Lower leg skin (tissue), 4 donors: ENCODE data around the gene AK2. TPM values are rescaled to one million over a fixed set of nuclear protein-coding genes. Genes with fewer than 3 reads are reported as not detected.

ENCODE experiments used
- DNase-seq, 2 donors: peaks; one replicate each; pipeline ENCODE4 v3.0.0-alpha.2; 2019; ENCODE audit warnings: low spot score in 2 of 2
- H3K4me3 ChIP-seq: fragments of 200-600 bp; sonication (generic); 2 replicates; pipeline ENCODE4 v1.5.1; 2017; ENCODE audit warnings: mild to moderate bottlenecking, low read depth; ENCODE audit not compliant: poor library complexity, severe bottlenecking
- CTCF ChIP-seq, 3 donors: fragments of 450-650 bp; IDR thresholded peaks; one replicate each; pipeline ENCODE4 v1.5.1; 2016; ENCODE audit warnings: antibody characterized with exemption in 3 of 3, mild to moderate bottlenecking in 3 of 3, moderate library complexity in 2 of 3
- POLR2A ChIP-seq, 2 donors: fragments of 450-650 bp; IDR thresholded peaks; one replicate each; pipeline ENCODE4 v1.6.1; 2016 to 2017; ENCODE audit warnings: antibody characterized with exemption in 2 of 2, mild to moderate bottlenecking in 1 of 2, moderate library complexity in 1 of 2
- WGBS, 2 donors: methylation state at CpG; one replicate each; pipeline ENCODE4 v1.1.5; 2018; 5-methylcytosine and 5-hydroxymethylcytosine counted together
- intact Hi-C: fragments of 100-400 bp; cut with DNase I; formaldehyde crosslinking; loops from one replicate; pipeline ENCODE4 v1.15.0; 2023; ENCODE audit warnings: low total_unique reads
- total RNA-seq, 4 donors: library from RNA; depleted of rRNA; stranded (reverse); fragments of >200 nt; gene quantifications; one replicate each; pipeline ENCODE4 v1.1.0, GENCODE V29; 2016

Gene AK2
- total RNA-seq, 4 donors from 2014 or later = 90.0 to 247 (median 144) TPM

- H3K4me3 ChIP-seq = no peak overlapping the region
- DNase-seq = peak; percentile 83 to 92
- no peak for TF ChIP-seq CTCF (IDR thresholded peaks at IDR 0.05)
- no peak for TF ChIP-seq POLR2A (IDR thresholded peaks at IDR 0.05)
- WGBS, 2 donors = 23 to 31% methylated on average over 6 of the region's 6 CpGs
- intact Hi-C loops = no loop called here
These were observed 47.3 kb downstream of the AK2 start for GRCh38 chr1:32989160-32990050.

DNA sequence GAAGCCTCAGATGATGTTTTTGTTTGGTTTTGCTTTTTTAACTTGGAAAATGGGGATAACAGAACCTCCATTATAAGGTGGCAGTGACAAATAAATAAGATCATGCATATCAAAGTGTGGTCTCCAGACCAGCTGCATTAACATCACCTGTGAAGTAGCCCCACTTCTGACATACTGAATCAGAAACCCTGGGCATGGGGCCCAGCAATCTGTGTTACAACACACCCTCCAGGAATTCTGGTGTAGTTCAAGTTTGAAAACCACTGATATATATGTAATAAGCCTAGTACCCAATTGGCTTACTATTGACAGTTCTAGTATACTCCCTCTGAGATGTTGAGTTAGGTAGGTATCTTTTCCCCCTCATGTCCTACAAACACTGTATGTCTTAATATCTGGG lies 48.0 kb downstream of the AK2 start:
- no peak for TF ChIP-seq CTCF (IDR thresholded peaks at IDR 0.05)
- no peak for TF ChIP-seq POLR2A (IDR thresholded peaks at IDR 0.05)
- no peak for DNase-seq
- H3K4me3 ChIP-seq = no peak overlapping the region
- intact Hi-C loops = no loop called here

- intact Hi-C loops = no loop called here
These were observed 51.5 kb downstream of the AK2 start for GRCh38 chr1:32985226-32985625.

DNA sequence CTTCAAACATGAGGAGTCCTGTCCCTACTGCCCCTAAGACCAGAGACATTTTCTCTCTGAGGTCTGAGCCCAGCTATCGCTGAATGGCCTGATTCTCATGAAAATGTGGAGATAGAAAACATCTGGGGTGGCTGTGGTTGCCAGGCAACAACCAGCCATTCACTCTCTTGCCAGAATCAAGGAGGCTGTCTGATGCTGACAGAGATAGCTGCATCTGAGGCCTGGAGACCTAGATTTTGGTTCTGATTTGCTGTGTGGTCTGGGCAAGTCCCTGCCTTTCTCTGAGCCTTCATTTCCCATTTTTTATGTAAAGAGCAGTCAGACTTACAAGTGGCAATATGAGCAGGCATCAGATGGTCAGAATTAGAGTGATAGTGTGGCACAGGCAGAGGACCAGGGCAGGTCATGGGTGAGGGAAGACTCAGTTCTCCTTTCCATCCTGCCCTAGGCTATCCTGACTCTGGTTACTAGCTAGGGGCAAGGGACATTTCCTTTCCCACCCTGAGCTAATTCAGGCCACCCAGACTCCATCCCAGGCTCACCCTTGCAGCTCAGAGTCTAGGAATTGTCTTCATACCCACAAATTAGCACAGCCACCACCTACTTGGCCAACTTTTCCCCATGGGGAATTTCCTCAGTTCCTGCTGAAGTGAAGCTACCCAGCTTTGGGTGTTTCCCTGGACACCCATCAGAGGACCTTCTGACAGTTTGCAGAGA lies 52.1 kb downstream of the AK2 start:
- DNase-seq = no peak
- intact Hi-C loops = no loop called here
- WGBS, 2 donors = 70% methylated on average over 1 of the region's 1 CpG
- H3K4me3 ChIP-seq = no peak overlapping the region
- TF ChIP-seq CTCF (IDR thresholded peaks at IDR 0.05) = no peak
- no peak for TF ChIP-seq POLR2A (IDR thresholded peaks at IDR 0.05)

More at GRCh38 chr1:32985226-32985625, 51.5 kb downstream of the AK2 start:
- WGBS, 2 donors = 88 to 94% methylated on average over 1 of the region's 1 CpG
- H3K4me3 ChIP-seq = no peak overlapping the region
- TF ChIP-seq CTCF (IDR thresholded peaks at IDR 0.05) = no peak
- TF ChIP-seq POLR2A (IDR thresholded peaks at IDR 0.05) = no peak
- DNase-seq = no peak

GRCh38 chr1:32984090-32984454 lies 52.6 kb downstream of the AK2 start:
- no peak for DNase-seq
- intact Hi-C loops = no loop called here
- no peak overlapping the region for H3K4me3 ChIP-seq
- no peak for TF ChIP-seq POLR2A (IDR thresholded peaks at IDR 0.05)
- TF ChIP-seq CTCF (IDR thresholded peaks at IDR 0.05) = no peak
- WGBS, 2 donors = 45 to 58% methylated on average over 4 of the region's 4 CpGs
